Neural progenitor cell (in vitro differentiated cells): ENCODE measurements around the gene NKD2.

Experiments used
- CTCF ChIP-seq: fragments of 200-600 bp; sonication (generic); IDR thresholded peaks from 2 replicates; pipeline ENCODE4 v1.5.1; 2017; ENCODE audit warnings: antibody characterized with exemption, mild to moderate bottlenecking
- EZH2 ChIP-seq: fragments of 200-600 bp; sonication (generic); IDR thresholded peaks from 2 replicates; pipeline ENCODE4 v1.6.1; 2017; ENCODE audit warnings: antibody characterized with exemption, mild to moderate bottlenecking, moderate library complexity
- EZH2phosphoT487 ChIP-seq: fragments of 200-600 bp; sonication (generic); IDR thresholded peaks from 2 replicates; pipeline ENCODE4 v1.6.1; 2017; ENCODE audit warnings: antibody characterized with exemption

- TF ChIP-seq EZH2phosphoT487 = no peak
- no peak for TF ChIP-seq CTCF
- TF ChIP-seq EZH2 = no peak
Observed at GRCh38 chr5:1068204-1068894, 59.7 kb downstream of the NKD2 start.
